ENCODE measurements around the gene RPS21.

RPS21 gene

GRCh38 chr20:62354031-62354808 is 32.7 kb upstream of the RPS21 start:
- no peak for DNase-seq

DNA sequence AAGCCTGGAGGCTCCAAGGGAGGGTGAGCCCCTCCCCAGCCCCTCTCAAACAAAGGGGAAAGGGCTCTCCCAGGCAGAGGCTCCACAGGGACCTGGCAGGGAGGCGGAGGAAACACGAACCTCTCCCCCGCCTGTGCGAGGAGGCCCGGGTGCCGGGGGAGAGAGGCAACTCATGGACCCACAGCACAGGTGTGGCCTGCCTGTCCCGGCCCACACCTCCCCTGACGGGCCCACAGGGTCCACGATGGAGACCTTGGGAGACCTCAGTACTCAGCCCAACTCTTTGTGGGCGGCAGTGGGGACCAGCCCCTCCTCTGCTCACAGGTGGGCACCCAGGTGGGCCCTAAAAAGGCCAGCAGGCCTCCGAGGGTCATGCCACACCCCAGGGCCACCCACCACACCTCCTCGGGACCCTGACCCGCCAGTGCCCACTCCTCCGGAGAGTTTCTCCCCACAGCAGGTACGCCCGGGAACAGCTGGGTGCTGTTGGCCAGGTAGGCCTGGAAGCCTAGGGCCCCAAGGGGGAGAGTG is 32.0 kb upstream of the RPS21 start:
- no peak for DNase-seq

DNA sequence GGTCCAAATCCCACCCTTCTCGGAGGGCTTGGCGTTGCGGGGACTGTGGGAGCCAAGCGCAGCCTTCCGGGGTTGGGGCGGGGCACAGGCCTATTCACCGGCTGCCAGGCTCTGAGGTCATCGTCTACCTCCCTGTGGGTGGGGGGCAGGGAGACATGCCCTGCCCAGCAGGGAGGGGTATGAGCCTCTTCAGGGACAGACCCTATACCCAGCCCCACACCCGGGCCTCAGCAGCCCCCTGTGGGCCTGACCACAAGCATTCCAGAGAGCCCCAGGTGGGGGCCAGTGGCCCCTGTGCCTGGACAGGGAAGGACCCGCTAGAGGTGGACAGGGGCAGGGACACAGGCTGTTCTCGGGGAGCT is 31.4 kb upstream of the RPS21 start:
- DNase-seq, result no peak

GRCh38 chr20:62355878-62356588 is 30.9 kb upstream of the RPS21 start:
- no peak for DNase-seq

DNA sequence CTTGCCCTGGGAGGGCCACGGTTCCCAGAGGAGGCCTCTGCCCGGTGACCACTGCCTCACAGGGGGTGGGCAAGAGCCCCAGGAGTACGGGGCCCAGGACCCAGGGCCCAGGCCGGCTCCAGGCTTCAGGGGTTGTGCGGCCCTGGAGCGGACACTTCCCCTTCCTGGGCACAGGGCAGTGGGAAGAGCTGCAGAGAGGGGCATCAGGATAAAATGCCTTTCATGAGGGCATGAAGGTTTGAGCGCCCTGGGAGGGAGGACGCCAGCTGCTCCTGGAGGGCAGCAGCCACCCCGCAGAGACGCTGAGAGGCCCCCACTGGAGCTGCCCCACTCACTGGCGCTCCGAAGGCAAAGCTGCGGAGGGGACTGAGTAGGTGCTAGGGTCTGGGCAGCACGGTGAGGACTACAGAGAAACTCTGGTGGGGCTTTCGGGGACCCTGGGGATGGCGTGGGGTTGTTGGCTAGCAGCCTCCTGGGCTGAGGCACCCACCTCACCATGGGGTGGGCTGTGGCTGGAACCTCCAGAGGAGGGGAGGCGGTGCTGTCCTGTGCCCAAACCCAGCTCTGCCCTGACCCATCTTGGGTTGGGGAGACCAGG is 30.2 kb upstream of the RPS21 start:
- no peak for DNase-seq

GRCh38 chr20:62357187-62357667 is 29.7 kb upstream of the RPS21 start:
- no peak for DNase-seq

GRCh38 chr20:62357681-62358080 is 29.2 kb upstream of the RPS21 start:
- DNase-seq, result no peak

- DNase-seq, result no peak
Measured at GRCh38 chr20:62358171-62359042, 28.5 kb upstream of the RPS21 start.

DNA sequence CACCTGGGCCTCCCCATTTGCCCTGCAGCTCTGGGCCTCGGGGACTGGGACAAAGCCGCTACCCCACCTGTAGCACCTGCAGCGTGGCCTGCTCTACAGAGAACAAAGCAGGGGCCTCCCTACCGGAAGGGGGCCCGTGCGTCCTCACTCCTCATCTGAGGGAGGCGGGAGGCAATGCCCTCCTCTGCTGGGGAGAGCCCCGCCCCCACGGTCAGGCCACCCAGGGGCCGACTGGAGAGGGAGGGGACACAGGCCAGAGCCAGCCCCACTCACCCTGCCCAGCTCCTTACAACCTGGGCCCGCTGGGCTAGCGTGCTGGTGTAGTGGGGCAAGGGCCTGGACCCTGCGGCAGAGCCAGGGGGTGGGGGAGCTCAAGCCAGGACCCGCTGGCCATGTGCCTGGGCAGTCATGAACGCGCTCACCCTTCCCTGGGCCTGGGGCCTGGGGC is 27.8 kb upstream of the RPS21 start:
- DNase-seq, result no peak

- no peak for DNase-seq
Measured at GRCh38 chr20:62359491-62360121, 27.3 kb upstream of the RPS21 start.

GRCh38 chr20:62360854-62361798 is 25.8 kb upstream of the RPS21 start:
- no peak for DNase-seq

DNA sequence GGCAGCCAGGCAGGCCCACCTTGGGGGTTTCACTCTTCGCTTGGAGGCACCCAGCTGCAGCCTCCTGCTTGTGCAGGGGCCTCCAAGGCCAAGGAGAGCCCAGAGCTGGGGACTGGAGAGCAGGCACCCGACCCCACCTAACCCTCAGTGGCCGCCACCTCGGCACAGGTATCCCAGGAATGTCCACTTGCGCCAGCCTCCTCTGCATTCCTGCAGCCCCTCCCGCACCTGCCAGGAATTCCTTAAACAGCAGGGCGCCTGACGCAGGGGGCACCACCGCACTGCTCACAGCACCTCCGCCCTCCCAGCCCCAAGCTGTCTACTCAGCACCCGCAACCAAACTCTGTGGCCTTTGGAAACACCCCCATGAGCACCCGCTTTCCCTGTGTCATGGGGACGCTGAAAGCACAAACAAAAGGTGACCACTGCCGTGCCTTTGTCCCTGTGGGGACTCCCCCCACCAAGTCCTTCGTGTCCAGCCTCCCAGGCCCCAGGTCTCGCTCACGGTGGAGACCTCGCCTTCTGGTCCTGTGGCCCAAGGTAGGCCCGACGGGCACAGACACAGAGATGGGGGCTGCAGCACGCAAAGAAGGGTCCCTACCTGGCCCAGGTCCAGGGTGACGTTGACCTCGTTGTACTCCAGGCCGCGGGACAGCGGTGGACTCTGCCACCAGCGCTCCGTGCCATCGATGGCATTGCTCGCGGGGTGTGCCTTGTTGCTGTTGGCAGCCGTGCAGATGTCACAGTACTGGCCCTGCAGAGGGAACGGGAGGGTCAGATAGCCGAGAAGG is 24.9 kb upstream of the RPS21 start:
- no peak for DNase-seq

- no peak for DNase-seq
Measured at GRCh38 chr20:62362590-62362940, 24.3 kb upstream of the RPS21 start.

- no peak for DNase-seq
Measured at GRCh38 chr20:62362991-62363919, 23.6 kb upstream of the RPS21 start.

DNA sequence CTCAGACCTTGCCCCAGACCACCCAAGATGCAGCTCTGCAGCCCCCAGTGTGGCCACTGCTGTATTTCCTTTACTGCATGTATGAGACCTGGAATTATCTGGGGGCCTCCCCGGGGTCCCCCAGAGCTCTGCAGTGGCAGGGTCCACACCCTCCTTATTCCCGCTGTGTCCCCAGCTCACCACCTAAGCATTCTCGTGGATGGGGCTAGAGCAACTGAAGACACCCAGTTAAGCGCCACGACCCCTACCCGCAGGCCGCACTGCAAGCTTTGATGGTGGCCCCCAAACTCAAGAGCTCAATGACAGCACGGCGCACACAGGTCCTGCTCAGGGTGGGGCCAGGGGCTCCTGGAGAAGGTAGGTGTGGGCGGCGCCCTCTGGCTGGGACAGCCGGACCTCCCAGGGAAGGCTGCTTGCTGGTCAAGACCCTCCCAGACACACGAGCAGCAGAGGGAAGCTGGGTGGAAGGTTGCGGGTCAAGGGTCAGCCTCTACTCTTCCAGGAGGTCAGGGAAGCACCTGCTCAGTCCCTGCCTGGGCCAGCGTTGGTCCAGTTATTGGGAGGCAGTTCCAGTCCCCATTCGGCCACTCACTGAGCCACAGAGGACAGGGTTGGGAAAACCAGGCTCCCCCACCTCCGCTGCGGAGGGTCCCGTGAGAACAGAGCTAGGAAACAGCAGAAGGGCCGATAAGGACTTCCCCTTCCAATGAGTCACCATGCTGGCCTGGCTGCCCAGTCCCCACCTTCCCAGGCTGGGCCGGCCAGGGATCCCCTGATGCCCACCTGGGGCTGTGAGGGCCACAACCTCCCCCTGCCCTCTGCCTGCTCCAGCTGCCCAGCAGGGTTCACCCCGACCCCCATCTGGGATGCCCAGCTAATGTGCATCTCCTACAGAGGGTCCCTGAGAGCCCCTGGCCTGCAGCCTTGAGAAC is 22.7 kb upstream of the RPS21 start:
- DNase-seq, result no peak

GRCh38 chr20:62364911-62365736 is 21.8 kb upstream of the RPS21 start:
- DNase-seq, result no peak

GRCh38 chr20:62365814-62366369 is 21.0 kb upstream of the RPS21 start:
- no peak for DNase-seq

Measured in NCI-H1092 treated with DMSO at 0.1 percent for 48 hours (cell line).